CD1c-positive myeloid dendritic cell (primary cell): ENCODE measurements around the gene RAP2A.

Experiments
- DNase-seq: peaks from one replicate; pipeline ENCODE4 v3.0.0-alpha.2; 2016; ENCODE audit errors: extremely low spot score

The RAP2A gene

GRCh38 chr13:97433727-97434396, at the start of gene RAP2A:
TSS of gene RAP2A (plus strand) at chr13:97434169. CDS start at chr13:97434471, 302 bp downstream.
- peak; percentile 95 for DNase-seq

DNA sequence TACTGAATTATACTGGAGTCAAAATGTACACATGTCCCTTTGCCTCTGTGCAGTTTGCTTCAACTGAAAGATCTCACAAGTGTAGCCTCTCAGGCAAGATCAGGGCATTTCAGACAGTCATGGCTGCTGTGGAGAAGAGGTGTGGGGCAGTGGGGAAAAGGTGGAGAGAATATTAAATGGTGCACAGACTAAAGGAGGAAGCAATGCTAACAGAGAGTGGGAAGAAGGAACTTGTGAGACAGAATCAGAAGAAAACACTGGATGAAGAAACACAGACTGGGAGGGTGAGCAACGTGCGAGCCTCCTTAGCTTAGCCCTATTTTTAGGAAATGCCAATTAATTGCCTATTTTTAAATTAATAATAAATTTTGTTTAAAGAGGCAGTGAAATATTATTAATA, 49.6 kb upstream of the RAP2A start:
- peak; percentile 65 for DNase-seq

DNA sequence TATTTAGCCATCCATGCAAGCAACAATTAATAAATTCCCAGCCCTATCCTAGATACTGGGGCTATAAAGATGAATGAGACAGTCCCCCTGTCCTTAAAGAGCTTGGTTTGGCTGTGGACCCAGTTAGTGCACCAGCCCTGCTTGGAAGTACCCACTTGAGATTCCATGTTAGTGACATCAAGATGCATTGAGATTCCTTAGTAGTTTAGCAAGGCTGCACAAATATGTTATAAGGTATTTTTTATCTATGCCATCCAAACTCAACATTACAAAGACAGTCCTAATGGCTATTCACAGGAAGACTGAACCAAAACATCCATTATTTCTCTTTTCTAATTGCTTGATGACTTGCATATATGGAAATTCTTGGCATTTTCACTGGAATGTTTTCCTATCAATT, 48.8 kb upstream of the RAP2A start:
- no peak for DNase-seq

- DNase-seq: peak; percentile 8
These were observed 48.1 kb upstream of the RAP2A start for GRCh38 chr13:97385854-97386253.

DNA sequence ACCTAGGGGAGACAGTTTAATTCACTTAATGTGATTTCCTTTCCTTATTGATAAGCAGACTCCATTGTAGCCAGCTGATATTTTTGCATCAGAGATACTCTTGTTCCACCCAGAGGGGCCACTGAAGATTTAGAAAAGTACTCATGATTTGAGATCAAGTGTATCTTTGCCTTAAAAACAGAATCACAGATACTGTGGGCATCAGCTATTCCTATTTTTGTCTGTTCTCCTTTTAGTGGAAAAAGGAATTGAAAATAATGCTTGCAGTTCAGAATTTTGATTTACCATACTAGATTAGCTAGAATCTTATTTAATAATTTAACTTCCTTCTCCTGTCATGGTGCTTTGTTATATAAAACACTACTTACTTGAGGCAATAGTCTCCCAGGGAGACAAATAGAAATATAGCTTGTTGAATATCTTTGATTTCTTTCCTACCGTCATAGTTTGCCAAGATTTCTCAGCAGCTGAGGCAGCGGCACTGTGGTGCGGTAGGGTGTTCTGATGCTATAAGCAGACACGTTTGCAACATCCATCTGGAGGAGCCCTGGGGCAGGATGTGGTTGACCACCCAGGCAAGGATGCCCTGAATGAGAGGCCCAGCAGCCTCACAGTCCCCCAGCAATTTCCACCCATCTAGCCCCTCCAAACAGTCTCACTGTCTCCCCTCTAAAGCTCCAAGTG, 47.0 kb upstream of the RAP2A start:
- DNase-seq: peak; percentile 64

GRCh38 chr13:97387485-97387839, 46.5 kb upstream of the RAP2A start:
- DNase-seq: peak; percentile 67

- peak; percentile 41 for DNase-seq
These were observed 46.1 kb upstream of the RAP2A start for GRCh38 chr13:97387890-97388289.

DNA sequence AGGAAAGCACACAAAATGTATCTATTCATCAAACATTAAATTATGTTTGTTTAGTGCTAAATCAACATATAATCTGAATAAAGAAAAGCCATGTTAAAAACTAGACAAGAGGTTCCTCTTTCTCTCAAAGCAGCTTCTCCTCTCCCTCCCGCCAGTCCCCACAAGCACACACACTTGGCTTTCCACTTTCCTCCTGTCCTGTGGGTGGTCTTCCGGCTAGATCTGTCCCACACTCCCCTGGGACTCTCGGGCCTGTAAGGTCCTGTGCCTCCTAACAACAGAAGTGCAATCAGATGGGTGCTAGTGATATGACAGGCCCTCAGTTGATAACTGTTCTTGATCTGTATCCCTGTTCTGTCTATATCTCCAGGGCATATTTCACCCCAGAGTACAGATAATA, 45.6 kb upstream of the RAP2A start:
- peak; percentile 33 for DNase-seq

DNA sequence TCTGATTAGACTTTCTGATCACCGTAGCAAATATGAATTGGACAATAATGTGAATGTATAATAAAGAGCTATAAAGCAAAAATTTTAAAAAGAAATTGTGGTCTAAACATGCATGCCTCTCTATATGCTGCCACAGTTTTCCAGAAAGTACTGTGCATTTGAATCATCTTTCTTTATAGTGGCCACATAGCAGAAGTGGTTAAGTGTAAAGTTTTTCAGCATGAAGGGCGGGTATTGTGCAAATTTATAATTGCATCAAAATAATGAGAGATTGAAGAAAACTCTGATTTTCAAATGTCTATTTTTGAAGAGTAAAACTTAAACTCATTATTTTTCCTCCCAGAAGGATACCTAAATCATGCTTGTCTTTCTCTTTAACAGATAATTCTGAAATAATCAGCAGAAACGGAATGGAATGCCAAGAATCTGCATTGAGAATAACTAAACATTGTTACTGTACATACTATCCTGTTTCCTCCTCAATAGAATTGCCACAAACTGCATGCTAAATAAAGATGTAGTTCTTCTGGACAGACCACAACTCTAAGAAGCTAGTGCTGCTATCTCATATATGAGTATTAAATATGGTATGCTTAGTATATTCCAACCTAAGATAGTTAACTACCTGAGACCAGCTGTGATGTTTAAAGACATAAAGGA, 42.9 kb upstream of the RAP2A start:
- DNase-seq: no peak

DNA sequence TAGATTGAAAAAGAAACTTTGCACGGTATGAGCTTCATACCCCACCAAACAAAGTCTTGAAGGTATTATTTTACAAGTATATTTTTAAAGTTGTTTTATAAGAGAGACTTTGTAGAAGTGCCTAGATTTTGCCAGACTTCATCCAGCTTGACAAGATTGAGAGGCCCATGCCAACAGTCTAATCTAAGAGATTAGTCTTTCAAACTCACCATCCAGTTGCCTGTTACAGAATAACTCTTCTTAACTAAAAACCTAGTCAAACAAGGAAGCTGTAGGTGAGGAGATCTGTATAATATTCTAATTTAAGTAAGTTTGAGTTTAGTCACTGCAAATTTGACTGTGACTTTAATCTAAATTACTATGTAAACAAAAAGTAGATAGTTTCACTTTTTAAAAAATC, 41.9 kb upstream of the RAP2A start:
- no peak for DNase-seq

DNA sequence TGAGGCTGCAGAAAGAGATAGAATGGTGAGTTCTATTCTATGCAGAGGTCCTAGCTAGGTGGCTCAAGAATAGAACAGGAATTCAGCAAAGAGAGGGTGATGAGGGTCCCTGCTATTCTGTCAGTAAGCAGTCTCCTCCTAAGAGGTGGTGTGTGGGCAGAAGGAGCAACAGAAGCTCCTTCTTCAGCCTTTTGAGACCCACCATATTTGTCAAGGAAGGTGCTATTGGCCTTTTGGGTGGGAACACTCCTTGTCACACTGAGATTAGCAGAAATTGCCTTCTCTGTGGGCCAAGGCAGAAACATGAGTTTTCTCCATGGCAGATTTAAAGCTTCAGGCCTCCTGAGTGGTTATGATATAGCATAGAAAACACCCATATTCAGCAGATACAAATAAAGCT, 39.4 kb upstream of the RAP2A start:
- no peak for DNase-seq

DNA sequence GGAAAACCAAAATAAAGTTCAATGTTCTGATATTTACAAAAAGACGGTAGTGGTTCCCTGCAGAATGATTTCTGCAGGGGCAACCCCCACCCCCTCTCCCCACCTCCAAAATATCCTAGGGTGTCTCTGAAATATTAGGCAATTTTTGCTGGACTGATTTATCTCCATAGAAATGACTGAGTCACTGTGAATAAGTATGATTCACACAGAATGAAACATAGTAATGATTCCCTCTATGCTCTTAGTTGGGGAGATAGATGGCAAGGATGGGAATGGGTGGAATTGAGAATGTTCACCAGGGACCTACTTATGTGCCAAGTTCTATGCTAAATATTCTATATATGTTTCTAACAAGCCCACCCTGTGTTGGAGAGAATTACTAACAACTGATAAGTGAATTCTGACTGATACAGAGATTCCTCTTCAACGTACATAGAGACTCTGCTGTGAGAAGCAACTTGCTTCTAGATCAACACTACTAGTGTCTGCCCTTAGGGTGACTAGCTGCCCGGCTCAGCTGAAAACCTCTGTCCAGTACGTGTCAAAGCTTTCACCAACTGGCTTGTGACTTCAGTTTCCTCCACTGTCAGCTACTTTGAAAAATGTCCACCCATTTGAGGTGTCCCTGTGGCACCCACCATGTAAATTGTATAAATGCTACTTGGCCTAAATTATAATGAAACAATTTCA, 38.4 kb upstream of the RAP2A start:
- DNase-seq: no peak

GRCh38 chr13:97397267-97397666, 36.7 kb upstream of the RAP2A start:
- DNase-seq: no peak

DNA sequence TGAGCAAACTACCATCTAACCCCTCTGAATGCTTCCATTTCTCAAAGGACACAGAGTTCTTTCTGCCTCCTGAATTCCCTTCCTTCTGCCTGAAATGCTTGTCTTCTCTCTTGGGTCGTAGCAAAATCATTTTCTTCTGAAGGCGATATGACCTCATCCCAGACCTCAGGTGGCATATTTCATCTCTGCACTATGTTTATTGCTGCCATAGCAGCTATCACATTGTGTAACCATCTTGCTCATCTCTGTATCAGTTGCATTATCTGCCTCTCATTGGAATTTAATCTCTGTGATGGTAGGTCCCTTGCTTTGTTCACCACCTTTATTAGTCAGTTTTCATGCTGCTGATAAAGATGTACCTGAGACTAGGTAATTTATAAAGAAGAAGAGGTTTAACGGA, 32.5 kb upstream of the RAP2A start:
- no peak for DNase-seq

GRCh38 chr13:97403893-97404750, 29.8 kb upstream of the RAP2A start:
- no peak for DNase-seq

- DNase-seq: no peak
These were observed 26.4 kb upstream of the RAP2A start for GRCh38 chr13:97407540-97407939.

GRCh38 chr13:97408938-97409337, 25.0 kb upstream of the RAP2A start:
- DNase-seq: no peak

- no peak for DNase-seq
These were observed 22.0 kb upstream of the RAP2A start for GRCh38 chr13:97411984-97412383.

GRCh38 chr13:97413694-97414093, 20.3 kb upstream of the RAP2A start:
- DNase-seq: no peak

GRCh38 chr13:97414392-97414791, 19.6 kb upstream of the RAP2A start:
- no peak for DNase-seq

- no peak for DNase-seq
These were observed 16.3 kb upstream of the RAP2A start for GRCh38 chr13:97417698-97418097.
